HEK293 (cell line): ENCODE data around the gene ELOVL5.

Source experiments
- CTCF ChIA-PET: fragments of 350-600 bp; formaldehyde crosslinking; extraction: SDS; loops from one replicate; lab custom pipeline; 2021; ENCODE audit warnings: antibody characterized with exemption; lab: Yijun Ruan, JAX
- POLR2A ChIA-PET: fragments of 300-600 bp; formaldehyde crosslinking; extraction: SDS; loops from one replicate; lab custom pipeline; 2020; ENCODE audit warnings: antibody characterized with exemption, inconsistent platforms; lab: Yijun Ruan, JAX
- H3K27ac ChIP-seq: fragments of 200-500 bp; sonication (Bioruptor generic); 2 replicates; pipeline ENCODE4 v1.5.1; 2014; ENCODE audit warnings: low read depth, low read length, control low read depth, inconsistent platforms; ENCODE audit errors: extremely low read depth
- H3K36me3 ChIP-seq, 2 experiments: fragments of 200-500 bp in 1 of 2; sonication (Bioruptor generic) in 1 of 2; 1 replicate in 1 of 2; 2 replicates in 1 of 2; pipeline ENCODE4 v1.5.1; 2014 to 2017; ENCODE audit warnings: inconsistent platforms in 2 of 2, low read length in 2 of 2; ENCODE audit not compliant: control insufficient read depth in 2 of 2, insufficient read depth in 1 of 2
- H3K4me1 ChIP-seq: fragments of 200-500 bp; sonication (Bioruptor generic); 2 replicates; pipeline ENCODE4 v1.5.1; 2014; ENCODE audit warnings: mild to moderate bottlenecking, low read length, inconsistent platforms; ENCODE audit not compliant: control insufficient read depth, insufficient read depth
- H3K4me3 ChIP-seq: 2 replicates; pipeline ENCODE4 v1.5.1; 2011; ENCODE audit warnings: low read depth, mild to moderate bottlenecking, control low read depth, low read length, moderate library complexity
- H3K9me3 ChIP-seq: fragments of 200-500 bp; sonication (Bioruptor generic); 2 replicates; pipeline ENCODE4 v1.5.1; 2014; ENCODE audit warnings: low read depth, low read length, inconsistent platforms; ENCODE audit not compliant: control insufficient read depth, insufficient read depth
- IKZF3 ChIP-seq: fragments of 450-650 bp; IDR thresholded peaks from 2 replicates; pipeline ENCODE4 v1.5.0; 2018; ENCODE audit warnings: missing biosample characterization, mild to moderate bottlenecking, missing genetic modification characterization, moderate library complexity
- OVOL3 ChIP-seq: fragments of 450-650 bp; formaldehyde crosslinking; IDR thresholded peaks from 2 replicates; pipeline ENCODE4 v1.5.1; 2016; ENCODE audit warnings: missing biosample characterization, missing genetic modification characterization
- PRDM10 ChIP-seq: fragments of 450-650 bp; formaldehyde crosslinking; IDR thresholded peaks from 2 replicates; pipeline ENCODE4 v1.5.1; 2016; ENCODE audit warnings: missing biosample characterization, missing genetic modification characterization
- TSHZ1 ChIP-seq: fragments of 450-650 bp; formaldehyde crosslinking; IDR thresholded peaks from 2 replicates; pipeline ENCODE4 v1.5.1; 2016; ENCODE audit warnings: missing biosample characterization, missing genetic modification characterization, borderline replicate concordance
- YY1 ChIP-seq: fragments of 450-650 bp; formaldehyde crosslinking; IDR thresholded peaks from 2 replicates; pipeline ENCODE4 v1.5.1; 2018; ENCODE audit warnings: missing biosample characterization, missing genetic modification characterization
- ZNF148 ChIP-seq: fragments of 450-650 bp; formaldehyde crosslinking; IDR thresholded peaks from 2 replicates; pipeline ENCODE4 v1.5.0; 2017; ENCODE audit warnings: missing biosample characterization, missing genetic modification characterization, borderline replicate concordance
- ZNF335 ChIP-seq: fragments of 450-650 bp; formaldehyde crosslinking; conservative IDR thresholded peaks from 2 replicates; pipeline ENCODE4 v1.5.1; 2016; ENCODE audit warnings: missing biosample characterization, missing genetic modification characterization
- ZNF366 ChIP-seq: fragments of 450-650 bp; formaldehyde crosslinking; conservative IDR thresholded peaks from 2 replicates; pipeline ENCODE4 v1.5.1; 2016; ENCODE audit warnings: missing biosample characterization, missing genetic modification characterization
- ZNF571 ChIP-seq: fragments of 450-650 bp; formaldehyde crosslinking; IDR thresholded peaks from 2 replicates; pipeline ENCODE4 v1.5.0; 2017; ENCODE audit warnings: missing biosample characterization, missing genetic modification characterization
- ZNF654 ChIP-seq: fragments of 450-650 bp; formaldehyde crosslinking; IDR thresholded peaks from 2 replicates; pipeline ENCODE4 v1.5.1; 2016; ENCODE audit warnings: low read depth, missing biosample characterization, missing genetic modification characterization
- ZNF658 ChIP-seq: fragments of 450-650 bp; formaldehyde crosslinking; IDR thresholded peaks from 2 replicates; pipeline ENCODE4; 2016; ENCODE audit warnings: missing biosample characterization, missing genetic modification characterization
- TF ChIP-seq, protein P1 (sequence below): fragments of 450-650 bp; formaldehyde crosslinking; conservative IDR thresholded peaks from 2 replicates; pipeline ENCODE4 v1.5.1; 2016; ENCODE audit warnings: low read depth, missing biosample characterization, missing genetic modification characterization

The ELOVL5 gene

DNA sequence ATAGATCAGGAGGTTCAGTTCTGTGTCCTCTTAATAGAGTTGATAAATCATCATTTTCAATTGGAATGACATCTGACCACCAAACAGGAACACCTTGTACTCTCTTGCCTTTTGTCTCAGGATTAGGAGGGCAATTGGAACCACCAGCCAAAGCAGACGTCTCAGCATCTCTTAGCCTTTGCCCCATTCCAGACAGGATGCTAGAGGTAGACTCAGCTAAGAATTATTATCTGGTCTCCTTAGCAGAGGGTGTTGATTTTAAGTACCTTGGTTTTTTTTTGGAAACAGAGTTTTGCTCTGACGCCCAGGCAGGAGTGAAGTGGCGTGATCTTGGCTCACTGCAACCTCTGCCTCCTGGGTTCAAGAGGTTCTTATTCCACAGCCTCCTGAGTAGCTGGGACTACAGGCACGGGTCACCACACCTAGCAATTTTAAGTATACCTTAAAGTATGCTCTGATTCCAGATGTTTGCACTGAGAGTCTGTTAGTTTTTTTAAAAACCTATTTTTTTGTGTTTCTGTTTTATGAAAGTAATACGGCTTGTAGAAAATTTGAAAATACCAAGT is 28.0 kb upstream of the ELOVL5 start (continued):
- no peak for TF ChIP-seq ZNF335 (tag by site-specific recombination)
- no peak for TF ChIP-seq ZNF658
- no peak for TF ChIP-seq ZNF148 (tag by site-specific recombination)
- no peak for TF ChIP-seq ZNF366 (tag by site-specific recombination)
- no peak for TF ChIP-seq OVOL3
- no peak for TF ChIP-seq ZNF654 (tag by site-specific recombination)
- no peak for TF ChIP-seq ZNF571 (tag by site-specific recombination)

DNA sequence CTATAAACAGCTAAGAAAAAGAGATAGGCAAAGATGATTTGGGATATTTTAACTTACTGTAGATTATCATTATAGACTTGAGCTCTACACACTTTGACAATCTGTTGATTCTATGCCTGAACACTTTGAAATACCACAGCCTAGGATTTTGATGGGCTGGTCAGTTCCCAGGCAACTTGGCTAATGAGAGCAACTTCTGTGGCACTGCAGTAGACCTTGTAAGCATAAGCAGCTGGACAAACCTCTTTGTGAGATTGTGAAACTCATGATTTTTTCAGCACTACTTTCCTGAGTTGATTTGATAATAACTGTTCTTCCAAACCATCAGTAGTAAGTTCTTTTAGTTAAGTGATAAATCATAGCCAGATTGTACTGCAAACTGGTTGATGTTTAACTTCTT is 27.1 kb upstream of the ELOVL5 start:
- Histone ChIP-seq H3K4me1 (no peaks in the 10 kb centered on the region), H3K4me3 (no peak overlapping the region), H3K9me3 (no peaks in the 10 kb centered on the region), H3K27ac (no peak overlapping the region), H3K36me3 (no peaks in the 10 kb centered on the region)
- ChIA-PET POLR2A (no interaction called here), CTCF (interaction anchor here (0.6 kb wide), 1 partner anchor 204 kb away, joined by 7 read pairs; no protein-coding TSS in a partner anchor)
- TF ChIP-seq PRDM10 (tag by site-specific recombination) (no peak), TSHZ1 (tag by site-specific recombination) (no peak), YY1 (tag by site-specific recombination) (no peak), IKZF3 (tag by site-specific recombination) (no peak)
- TF ChIP-seq, protein P1, sequence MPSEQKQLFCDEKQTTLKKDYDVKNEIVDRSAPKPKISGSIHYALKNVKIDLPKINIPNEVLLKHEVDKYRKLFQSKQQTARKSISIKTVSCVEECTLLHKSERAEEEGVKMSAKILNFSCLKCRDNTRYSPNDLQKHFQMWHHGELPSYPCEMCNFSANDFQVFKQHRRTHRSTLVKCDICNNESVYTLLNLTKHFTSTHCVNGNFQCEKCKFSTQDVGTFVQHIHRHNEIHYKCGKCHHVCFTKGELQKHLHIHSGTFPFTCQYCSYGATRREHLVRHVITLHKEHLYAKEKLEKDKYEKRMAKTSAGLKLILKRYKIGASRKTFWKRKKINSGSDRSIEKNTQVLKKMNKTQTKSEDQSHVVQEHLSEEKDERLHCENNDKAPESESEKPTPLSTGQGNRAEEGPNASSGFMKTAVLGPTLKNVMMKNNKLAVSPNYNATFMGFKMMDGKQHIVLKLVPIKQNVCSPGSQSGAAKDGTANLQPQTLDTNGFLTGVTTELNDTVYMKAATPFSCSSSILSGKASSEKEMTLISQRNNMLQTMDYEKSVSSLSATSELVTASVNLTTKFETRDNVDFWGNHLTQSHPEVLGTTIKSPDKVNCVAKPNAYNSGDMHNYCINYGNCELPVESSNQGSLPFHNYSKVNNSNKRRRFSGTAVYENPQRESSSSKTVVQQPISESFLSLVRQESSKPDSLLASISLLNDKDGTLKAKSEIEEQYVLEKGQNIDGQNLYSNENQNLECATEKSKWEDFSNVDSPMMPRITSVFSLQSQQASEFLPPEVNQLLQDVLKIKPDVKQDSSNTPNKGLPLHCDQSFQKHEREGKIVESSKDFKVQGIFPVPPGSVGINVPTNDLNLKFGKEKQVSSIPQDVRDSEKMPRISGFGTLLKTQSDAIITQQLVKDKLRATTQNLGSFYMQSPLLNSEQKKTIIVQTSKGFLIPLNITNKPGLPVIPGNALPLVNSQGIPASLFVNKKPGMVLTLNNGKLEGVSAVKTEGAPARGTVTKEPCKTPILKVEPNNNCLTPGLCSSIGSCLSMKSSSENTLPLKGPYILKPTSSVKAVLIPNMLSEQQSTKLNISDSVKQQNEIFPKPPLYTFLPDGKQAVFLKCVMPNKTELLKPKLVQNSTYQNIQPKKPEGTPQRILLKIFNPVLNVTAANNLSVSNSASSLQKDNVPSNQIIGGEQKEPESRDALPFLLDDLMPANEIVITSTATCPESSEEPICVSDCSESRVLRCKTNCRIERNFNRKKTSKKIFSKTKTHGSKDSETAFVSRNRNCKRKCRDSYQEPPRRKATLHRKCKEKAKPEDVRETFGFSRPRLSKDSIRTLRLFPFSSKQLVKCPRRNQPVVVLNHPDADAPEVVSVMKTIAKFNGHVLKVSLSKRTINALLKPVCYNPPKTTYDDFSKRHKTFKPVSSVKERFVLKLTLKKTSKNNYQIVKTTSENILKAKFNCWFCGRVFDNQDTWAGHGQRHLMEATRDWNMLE (tag by site-specific recombination) = no peak
